Neural progenitor cell (in vitro differentiated cells): ENCODE results near the gene IRF9. TPM values are rescaled to one million over a fixed set of nuclear protein-coding genes. Genes with fewer than 3 reads are reported as not detected.

ENCODE experiments used
- DNase-seq: peaks from one replicate; pipeline ENCODE4 v3.0.0-alpha.2; 2016; ENCODE audit warnings: low spot score
- H2AFZ ChIP-seq: fragments of 200-600 bp; sonication (generic); replicated peaks from 2 replicates; pipeline ENCODE4 v1.6.1; 2016; ENCODE audit warnings: antibody characterized with exemption
- H3F3A ChIP-seq: fragments of 200-600 bp; sonication (generic); 2 replicates; pipeline ENCODE4 v1.6.1; 2016; ENCODE audit warnings: antibody characterized with exemption, low read depth
- H3K27ac ChIP-seq: fragments of 200-600 bp; sonication (generic); 2 replicates; pipeline ENCODE4 v1.5.1; 2016; ENCODE audit warnings: mild to moderate bottlenecking
- H3K27me3 ChIP-seq: fragments of 200-600 bp; sonication (generic); 2 replicates; pipeline ENCODE4 v1.6.1; 2016; ENCODE audit warnings: mild to moderate bottlenecking, moderate library complexity
- H3K36me3 ChIP-seq: fragments of 200-600 bp; sonication (generic); 2 replicates; pipeline ENCODE4 v1.5.1; 2016
- H3K4me1 ChIP-seq: fragments of 200-600 bp; sonication (generic); 2 replicates; pipeline ENCODE4 v1.6.1; 2016; ENCODE audit warnings: mixed run types
- H3K4me2 ChIP-seq: fragments of 200-600 bp; sonication (generic); 2 replicates; pipeline ENCODE4 v1.6.1; 2016
- H3K4me3 ChIP-seq: fragments of 200-600 bp; sonication (generic); 2 replicates; pipeline ENCODE4 v1.5.1; 2016
- H3K79me2 ChIP-seq: fragments of 200-600 bp; sonication (generic); 2 replicates; pipeline ENCODE4 v1.6.1; 2016; ENCODE audit warnings: low read depth
- H3K9ac ChIP-seq: fragments of 200-600 bp; sonication (generic); 2 replicates; pipeline ENCODE4 v1.6.1; 2016
- H3K9me3 ChIP-seq: fragments of 200-600 bp; sonication (generic); 2 replicates; pipeline ENCODE4 v1.5.1; 2016; ENCODE audit warnings: low read depth
- H4K20me1 ChIP-seq: fragments of 200-600 bp; sonication (generic); 2 replicates; pipeline ENCODE4 v1.6.1; 2016; ENCODE audit warnings: low read depth
- H3K27ac Mint-ChIP-seq: 3 replicates; pipeline ENCODE4 v1.8.0; 2021; ENCODE audit warnings: mixed read lengths
- H3K27me3 Mint-ChIP-seq: 2 replicates; pipeline ENCODE4 v1.8.0; 2022; ENCODE audit warnings: low read depth, mild to moderate bottlenecking, inconsistent platforms, moderate library complexity, mixed read lengths; ENCODE audit not compliant: insufficient read depth
- H3K36me3 Mint-ChIP-seq: 3 replicates; pipeline ENCODE4 v1.8.0; 2021; ENCODE audit warnings: mixed read lengths
- H3K4me1 Mint-ChIP-seq: 3 replicates; pipeline ENCODE4 v1.8.0; 2021; ENCODE audit warnings: mixed read lengths
- H3K4me3 Mint-ChIP-seq: 3 replicates; pipeline ENCODE4 v1.8.0; 2021; ENCODE audit warnings: mild to moderate bottlenecking, moderate library complexity, mixed read lengths
- H3K9me3 Mint-ChIP-seq: 3 replicates; pipeline ENCODE4 v1.8.0; 2020; ENCODE audit warnings: mixed read lengths
- CTCF ChIP-seq: fragments of 200-600 bp; sonication (generic); IDR thresholded peaks from 2 replicates; pipeline ENCODE4 v1.5.1; 2017; ENCODE audit warnings: antibody characterized with exemption, mild to moderate bottlenecking
- EZH2 ChIP-seq: fragments of 200-600 bp; sonication (generic); IDR thresholded peaks from 2 replicates; pipeline ENCODE4 v1.6.1; 2017; ENCODE audit warnings: antibody characterized with exemption, mild to moderate bottlenecking, moderate library complexity
- EZH2phosphoT487 ChIP-seq: fragments of 200-600 bp; sonication (generic); IDR thresholded peaks from 2 replicates; pipeline ENCODE4 v1.6.1; 2017; ENCODE audit warnings: antibody characterized with exemption
- total RNA-seq: library from RNA; depleted of rRNA; stranded (reverse); fragments of >200 nt; gene quantifications from 2 replicates; pipeline ENCODE4 v1.2.3, GENCODE V29; 2015; ENCODE audit warnings: low replicate concordance

The IRF9 gene
- total RNA-seq, 1 donor from 2014 or later = 9.7 TPM

GRCh38 chr14:24122416-24122815 is 38.6 kb upstream of the IRF9 start:
- H3K36me3 Mint-ChIP-seq = peaks cover 12% of the 10 kb centered on the region
- no peaks in the 10 kb centered on the region for H4K20me1 ChIP-seq
- H3K79me2 ChIP-seq = no peaks in the 10 kb centered on the region

GRCh38 chr14:24122898-24123297 is 38.2 kb upstream of the IRF9 start:
- H3K4me3 ChIP-seq = no peak overlapping the region
- H2AFZ ChIP-seq = no peak overlapping the region

More at GRCh38 chr14:24122416-24122815, 38.6 kb upstream of the IRF9 start:
- H3K4me2 ChIP-seq = no peak overlapping the region
- Mint-ChIP-seq H3K4me1 (no peaks in the 10 kb centered on the region), H3K27ac (no peak overlapping the region), H3K9me3 (no peaks in the 10 kb centered on the region), H3K27me3 (no peaks in the 10 kb centered on the region), H3K4me3 (no peak overlapping the region)
- no peak overlapping the region for H3K9ac ChIP-seq
- H3K27ac ChIP-seq = no peak overlapping the region
- H2AFZ ChIP-seq = no peak overlapping the region
- no peaks in the 10 kb centered on the region for H3K27me3 ChIP-seq
- no peaks in the 10 kb centered on the region for H3K4me1 ChIP-seq
- DNase-seq = no peak
- no peak overlapping the region for H3K4me3 ChIP-seq
- TF ChIP-seq CTCF = no peak
- TF ChIP-seq EZH2 = no peak
- no peak for TF ChIP-seq EZH2phosphoT487
- no peaks in the 10 kb centered on the region for H3K36me3 ChIP-seq
- no peaks in the 10 kb centered on the region for H3K9me3 ChIP-seq
- no peaks in the 10 kb centered on the region for H3F3A ChIP-seq

GRCh38 chr14:24123424-24124417 is 37.3 kb upstream of the IRF9 start:
- no peaks in the 10 kb centered on the region for H3K4me1 ChIP-seq
- no peak overlapping the region for H3K9ac ChIP-seq
- no peaks in the 10 kb centered on the region for H3K36me3 ChIP-seq
- no peaks in the 10 kb centered on the region for H4K20me1 ChIP-seq
- Mint-ChIP-seq H3K4me3 (no peak overlapping the region), H3K4me1 (no peaks in the 10 kb centered on the region), H3K27me3 (no peaks in the 10 kb centered on the region), H3K36me3 (peaks cover 9% of the 10 kb centered on the region), H3K27ac (peak overlapping the region; percentile 29), H3K9me3 (no peaks in the 10 kb centered on the region)
- no peaks in the 10 kb centered on the region for H3F3A ChIP-seq
- no peak for TF ChIP-seq CTCF
- TF ChIP-seq EZH2 = no peak
- no peak for TF ChIP-seq EZH2phosphoT487
- DNase-seq = no peak
- no peak overlapping the region for H2AFZ ChIP-seq
- no peak overlapping the region for H3K4me2 ChIP-seq
- H3K79me2 ChIP-seq = no peaks in the 10 kb centered on the region
- no peak overlapping the region for H3K27ac ChIP-seq
- H3K9me3 ChIP-seq = no peaks in the 10 kb centered on the region
- no peak overlapping the region for H3K4me3 ChIP-seq
- H3K27me3 ChIP-seq = no peaks in the 10 kb centered on the region

More at GRCh38 chr14:24122898-24123297, 38.2 kb upstream of the IRF9 start:
- Histone ChIP-seq H3K9me3 (no peaks in the 10 kb centered on the region), H3K9ac (no peak overlapping the region), H3F3A (no peaks in the 10 kb centered on the region), H3K36me3 (no peaks in the 10 kb centered on the region), H3K27me3 (no peaks in the 10 kb centered on the region), H4K20me1 (no peaks in the 10 kb centered on the region), H3K4me2 (no peak overlapping the region), H3K4me1 (no peaks in the 10 kb centered on the region), H3K27ac (no peak overlapping the region), H3K79me2 (no peaks in the 10 kb centered on the region)
- Mint-ChIP-seq H3K9me3 (no peaks in the 10 kb centered on the region), H3K27ac (no peak overlapping the region), H3K27me3 (no peaks in the 10 kb centered on the region), H3K36me3 (peaks cover 12% of the 10 kb centered on the region), H3K4me3 (no peak overlapping the region), H3K4me1 (no peaks in the 10 kb centered on the region)
- no peak for DNase-seq
- no peak for TF ChIP-seq EZH2phosphoT487
- no peak for TF ChIP-seq EZH2
- no peak for TF ChIP-seq CTCF
